SHP77 (cell line): ENCODE results near the gene ANKS4B.
"Not testable (repeated sequence)": the region's sequence is repeated elsewhere in the genome, so short reads cannot be mapped to it uniquely, and the experiment has no call there.

Experiments used
- DNase-seq, 2 experiments: peaks; one replicate each; lab custom pipeline; 2025; lab: John Stamatoyannopoulos, UW

The ANKS4B gene

DNA sequence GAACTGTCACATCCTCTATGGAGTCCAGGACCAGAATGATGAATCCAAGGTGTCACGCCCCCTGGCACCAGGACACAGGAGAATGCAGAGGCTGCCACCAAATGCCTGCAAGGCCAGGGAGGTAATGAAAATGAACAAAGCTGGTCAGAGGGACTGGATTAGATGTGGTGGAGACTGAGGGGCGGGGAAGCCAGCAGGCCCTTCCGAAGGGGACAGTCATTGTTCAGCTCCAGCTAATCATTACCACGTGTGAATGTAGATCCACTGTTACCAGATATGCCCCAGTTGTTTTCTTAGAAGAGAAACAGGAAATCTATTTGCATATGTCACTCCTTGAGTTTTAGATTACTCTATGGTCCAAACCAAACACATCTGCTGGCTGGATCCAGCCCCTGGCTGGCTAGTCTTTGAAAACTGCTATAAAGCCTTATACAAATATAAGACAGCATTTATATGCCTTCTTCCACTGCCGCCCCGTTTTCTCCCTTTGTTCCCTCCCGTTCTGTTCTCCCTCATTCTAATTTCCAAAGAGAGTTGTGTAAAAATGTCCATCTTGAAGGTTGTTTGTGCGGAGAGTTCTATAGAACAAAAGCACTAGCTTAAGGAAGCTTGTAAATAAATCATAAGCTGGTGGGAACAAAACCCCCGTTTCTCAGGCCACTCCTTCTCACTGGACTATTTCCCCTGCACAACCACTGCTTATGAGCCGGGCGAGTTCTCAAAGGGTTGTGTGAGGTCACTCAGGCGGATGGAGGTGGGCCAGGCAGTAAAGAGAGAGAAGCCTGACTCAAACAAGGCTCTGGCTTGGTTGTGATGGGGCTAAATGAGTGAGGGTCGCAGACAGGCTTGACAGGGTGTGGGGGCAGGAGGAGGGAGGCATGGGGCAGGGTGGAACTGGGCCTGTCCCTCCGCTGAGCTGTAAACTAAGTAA, 30.4 kb downstream of the ANKS4B start:
- no peak for DNase-seq

- no peak for DNase-seq
Observed at GRCh38 chr16:21264571-21265036, 31.1 kb downstream of the ANKS4B start.

- DNase-seq: no peak
Observed at GRCh38 chr16:21265104-21265837, 31.8 kb downstream of the ANKS4B start.

- DNase-seq: no peak
Observed at GRCh38 chr16:21267298-21267697, 33.8 kb downstream of the ANKS4B start.

DNA sequence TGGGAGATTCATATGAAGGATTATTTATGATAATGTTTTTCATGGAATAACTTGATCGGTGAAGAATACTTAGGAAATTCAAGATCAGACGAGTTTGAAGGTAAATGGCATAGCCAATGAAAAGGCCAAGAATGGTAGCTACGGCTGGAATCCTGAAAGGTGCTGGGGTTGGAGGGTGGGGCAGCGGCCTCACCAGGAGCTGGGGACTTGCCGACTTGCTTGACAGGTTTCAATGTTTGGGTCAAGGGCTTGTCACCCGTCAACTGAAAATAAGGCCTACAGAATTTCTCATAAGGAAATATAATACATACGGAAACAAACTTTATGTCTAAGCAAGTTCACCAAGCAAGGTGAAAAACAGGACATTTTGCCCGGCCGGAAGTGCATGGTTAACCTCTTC, 34.7 kb downstream of the ANKS4B start:
- no peak for DNase-seq

DNA sequence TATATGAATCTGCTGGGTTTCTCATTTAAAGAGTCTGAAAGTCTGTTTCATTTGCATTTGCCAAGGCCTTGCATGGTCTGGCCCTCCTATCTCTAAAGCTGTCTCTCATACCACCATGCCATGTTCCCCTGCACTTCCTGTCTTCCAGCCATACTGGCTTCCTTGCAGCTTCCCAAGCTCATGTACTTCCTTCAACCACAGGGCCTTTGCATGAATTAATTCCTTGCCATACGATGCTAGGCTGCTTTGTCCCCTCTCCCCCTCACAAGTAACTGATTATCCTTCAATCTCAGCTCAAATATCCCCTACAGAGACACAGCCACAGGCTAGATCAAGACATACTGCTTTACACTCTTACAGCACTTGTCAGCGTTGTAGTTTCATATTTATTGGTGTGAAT, 38.8 kb downstream of the ANKS4B start:
- no peak for DNase-seq

- not testable (repeated sequence) for DNase-seq
Observed at GRCh38 chr16:21272763-21273162, 39.3 kb downstream of the ANKS4B start.

DNA sequence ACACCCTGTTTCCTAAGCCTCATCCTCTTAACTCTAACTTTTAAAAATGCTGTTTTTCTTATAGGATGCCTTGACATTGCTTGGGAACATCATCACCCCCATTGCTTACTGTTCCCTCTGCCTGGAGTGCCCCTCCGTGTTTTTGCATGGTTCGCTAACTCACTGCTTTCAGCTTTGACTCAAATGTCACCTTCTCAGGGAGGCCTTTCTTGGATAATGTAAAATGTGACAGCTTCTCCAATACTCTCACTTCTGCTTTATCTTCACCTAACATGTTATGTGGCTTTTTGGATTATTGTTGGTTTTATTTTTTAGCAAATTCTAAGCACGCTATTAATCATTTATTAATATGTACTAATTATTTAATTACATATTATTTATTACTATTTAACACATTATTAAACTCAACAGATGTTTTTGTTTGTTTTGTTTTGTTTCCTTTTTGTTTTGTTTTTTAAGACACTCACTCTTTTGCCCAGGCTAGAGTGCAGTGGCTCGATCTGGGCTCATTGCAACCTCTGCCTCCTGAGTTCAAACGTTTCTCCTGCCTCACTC, 40.8 kb downstream of the ANKS4B start:
- DNase-seq: no peak

- no peak for DNase-seq
Observed at GRCh38 chr16:21275529-21275928, 42.0 kb downstream of the ANKS4B start.

DNA sequence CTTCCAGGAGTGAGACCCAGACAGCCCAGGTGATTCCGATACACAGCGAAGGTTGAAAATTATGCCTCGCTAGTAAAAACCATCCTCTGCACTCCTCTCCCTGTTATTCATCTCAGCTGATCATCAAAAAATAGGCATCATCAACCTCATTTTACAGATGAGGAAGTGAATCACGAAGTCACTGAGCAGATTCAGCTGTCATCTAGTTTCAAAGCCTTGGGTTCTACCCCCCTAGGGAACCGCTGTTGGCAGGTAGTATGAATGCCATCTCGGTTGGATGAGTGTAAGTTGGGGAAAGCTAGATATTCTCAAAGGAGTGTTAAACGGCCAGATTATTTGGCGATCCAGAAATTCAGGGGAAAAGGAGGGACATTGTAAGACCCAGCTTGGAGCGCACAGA, 42.6 kb downstream of the ANKS4B start:
- no peak for DNase-seq

GRCh38 chr16:21277045-21277926, 43.8 kb downstream of the ANKS4B start:
- no peak for DNase-seq

GRCh38 chr16:21277927-21278706, 44.6 kb downstream of the ANKS4B start, which contains the start of gene CRYM:
Gene CRYM (minus strand): TSS chr16:21278290. CDS start chr16:21278251, 39 bp downstream.
- no peak for DNase-seq

DNA sequence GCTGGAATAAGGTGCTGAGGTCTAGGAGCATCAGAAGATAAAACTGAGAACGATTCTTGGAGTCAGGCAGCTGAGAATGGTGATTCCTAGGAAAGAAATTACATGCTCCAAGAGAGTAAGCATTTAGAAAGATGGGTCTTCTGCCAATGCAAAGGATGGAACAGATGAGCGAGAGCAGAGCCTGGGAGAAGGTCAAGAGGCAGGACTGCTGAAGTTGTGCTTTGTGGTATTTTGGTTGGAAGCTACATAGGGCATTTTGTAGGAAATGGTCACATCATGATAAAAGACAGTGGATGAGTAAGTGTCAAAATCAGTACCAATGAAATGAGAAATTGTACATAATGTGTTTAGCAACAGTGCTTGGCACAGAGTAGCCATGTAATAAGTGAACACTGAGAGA, 46.0 kb downstream of the ANKS4B start:
- DNase-seq: no peak

DNA sequence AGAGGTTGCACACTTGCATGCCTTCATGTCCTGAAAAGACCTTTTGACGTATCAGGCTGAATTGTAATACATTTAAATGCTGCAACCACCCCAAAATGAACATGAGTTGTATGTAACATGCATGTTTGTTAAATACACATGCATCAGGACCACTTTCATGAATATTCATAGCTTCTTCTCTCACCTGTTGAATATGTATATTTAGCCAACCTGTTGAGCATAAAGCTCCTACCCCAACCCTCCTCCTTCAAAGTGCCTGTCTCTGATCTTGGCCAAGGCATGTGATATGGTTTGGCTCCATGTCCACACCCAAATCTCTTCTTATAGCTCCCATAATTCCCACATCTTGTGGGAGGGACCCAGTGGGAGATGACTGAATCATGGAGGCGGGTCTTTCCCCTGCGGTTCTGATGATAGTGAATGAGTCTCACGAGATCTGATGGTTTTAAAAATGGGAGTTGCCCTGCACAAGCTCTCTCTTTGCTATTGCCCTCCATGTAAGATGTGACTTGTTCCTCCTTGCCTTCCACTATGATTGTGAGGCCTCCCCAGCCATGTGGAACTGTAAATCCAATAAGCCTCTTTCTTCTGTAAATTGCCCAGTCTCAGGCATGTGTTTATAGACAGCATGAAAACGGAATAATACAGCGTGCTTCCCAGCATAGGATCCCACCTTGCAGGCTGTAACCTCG, 48.3 kb downstream of the ANKS4B start:
- DNase-seq: no peak

DNA sequence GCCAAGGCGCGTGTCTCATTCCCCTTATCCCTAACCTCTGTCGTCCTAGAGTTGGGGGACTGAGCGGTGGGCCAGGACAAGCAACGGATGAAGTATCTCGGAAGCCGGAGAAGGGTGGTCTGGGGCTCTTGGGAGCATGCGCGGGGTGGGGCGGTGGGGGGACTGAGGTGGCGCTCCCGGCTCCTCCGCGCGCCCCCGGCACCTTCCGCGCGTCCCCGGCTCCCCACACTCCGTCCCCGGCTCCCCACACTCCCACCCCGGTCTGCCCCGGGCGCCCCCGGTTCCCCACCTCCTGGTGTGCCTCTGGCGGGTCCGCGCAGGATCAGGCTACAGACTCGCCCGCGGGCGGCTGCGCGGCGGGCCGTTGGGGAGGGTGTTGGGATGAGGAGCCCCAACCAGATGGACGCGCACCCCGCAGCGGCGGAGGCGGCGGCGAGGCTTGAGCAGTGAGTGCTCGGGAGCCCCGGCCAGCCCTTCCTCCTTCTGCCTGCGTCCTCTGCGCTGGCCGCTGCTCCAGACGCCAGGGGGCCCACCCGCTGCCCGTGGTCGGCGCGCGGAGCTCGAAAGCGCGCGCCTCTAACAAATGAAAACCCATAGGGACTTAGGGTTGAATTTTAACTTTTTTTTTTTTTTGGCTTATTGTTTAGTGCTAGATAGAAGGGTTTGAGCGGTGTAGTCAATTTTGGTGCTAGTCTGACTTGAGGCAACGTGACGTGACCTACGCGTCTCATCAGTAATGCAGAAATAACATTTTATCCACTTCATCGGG, 50.2 kb downstream of the ANKS4B start:
- DNase-seq: no peak

- no peak for DNase-seq
Observed at GRCh38 chr16:21284414-21284813, 50.9 kb downstream of the ANKS4B start.

DNA sequence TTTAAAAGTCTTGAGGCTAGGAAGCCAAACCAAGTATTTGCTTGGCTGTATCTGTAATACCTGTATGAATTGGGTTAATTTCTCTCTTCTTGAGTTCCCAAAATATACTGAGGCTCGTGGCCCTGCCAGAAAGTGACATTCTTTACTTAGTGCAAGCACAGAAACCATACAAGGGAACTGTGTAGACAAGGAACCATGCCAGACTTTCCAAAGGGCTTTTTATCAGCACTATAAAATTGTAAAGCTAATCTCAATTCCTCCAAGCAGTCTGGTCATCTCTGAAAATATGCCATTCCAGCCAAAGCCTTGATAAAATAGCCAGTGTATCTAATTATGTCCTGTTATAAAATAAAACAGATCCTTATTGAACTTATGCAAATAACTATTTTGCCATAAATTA, 51.8 kb downstream of the ANKS4B start:
- DNase-seq: no peak

GRCh38 chr16:21289789-21290188, 56.3 kb downstream of the ANKS4B start:
- DNase-seq: not testable (repeated sequence)
